Measurements from ENCODE around the gene PIAS4. TPM values are rescaled to one million over a fixed set of nuclear protein-coding genes. Genes with fewer than 3 reads are reported as not detected.

PIAS4 gene
- total and polyA plus RNA-seq, 10 of the 15 experiments (the other 5 are each of a cell fraction or from before 2014, with no cell fraction given): 0.13 to 25.1 (median 11.3) TPM

GRCh38 chr19:4055209-4055552 lies 47.6 kb downstream of the PIAS4 start:
- H2AFZ ChIP-seq (ENCODE audit: control insufficient read depth, low read depth, low read length): no peak overlapping the region
- FAIRE-seq (no peak), DNase-seq (ENCODE audit: low read depth, low spot score) (no peak), ATAC-seq (no peak)
- no peaks in the 10 kb centered on the region for H3K9me3 ChIP-seq (replicated peaks; ENCODE audit: control insufficient read depth, insufficient read depth, low read length)
- ChIA-PET CTCF (no interaction called here), SMC1A (ENCODE audit: uncharacterized antibody, unreplicated experiment) (no interaction called here), RAD21 (ENCODE audit: unreplicated experiment) (no interaction called here), POLR2A (no interaction called here)
- in situ Hi-C loops (cut with MboI): no loop called here
- H3K4me3 ChIP-seq: no peak overlapping the region
- H3K27me3 ChIP-seq (replicated peaks in 1 of 2; ENCODE audit: control insufficient read depth in 2 of 2, insufficient read depth in 2 of 2, low read length in 1 of 2): no peaks in the 10 kb centered on the region
- no peak overlapping the region for H3K27ac ChIP-seq (ENCODE audit: control insufficient read depth, insufficient read depth)
- peaks cover 13% of the 10 kb centered on the region; the same call in 1 of the 2 replicates for H4K20me1 ChIP-seq (ENCODE audit: control insufficient read depth, insufficient read depth)
- H3K4me2 ChIP-seq (ENCODE audit: control insufficient read depth, insufficient read depth): no peak overlapping the region
- WGBS (ENCODE audit: insufficient coverage, insufficient replicate concordance, low lambda C conversion rate, missing lambda C conversion rate): 98% methylated on average over 12 of the region's 20 CpGs
- peaks cover 27 to 44% of the 10 kb centered on the region in 2 experiments for H3K36me3 ChIP-seq (ENCODE audit: control insufficient read depth in 2 of 2, insufficient read depth in 2 of 2, low read length in 1 of 2)
- no peak overlapping the region for H3K9ac ChIP-seq (ENCODE audit: control insufficient read depth, insufficient read depth, low read length)
- H3K79me2 ChIP-seq (ENCODE audit: control insufficient read depth, insufficient read depth, low read length): peaks cover 72% of the 10 kb centered on the region
- H3K4me1 ChIP-seq (ENCODE audit: control insufficient read depth, insufficient read depth, low read length): peaks cover 10% of the 10 kb centered on the region
- intact Hi-C loops (cut with micrococcal nuclease; ENCODE audit: unreplicated experiment): no loop called here
- no TSS peak for BruUV-seq (replicated peaks)
- TF ChIP-seq TCF12 (IDR thresholded peaks at IDR 0.05; ENCODE audit: low read depth, low read length) (no peak), ATF2 (IDR thresholded peaks at IDR 0.05; ENCODE audit: low read length) (no peak), IRF3 (IDR thresholded peaks at IDR 0.05) (no peak), RFX5 (IDR thresholded peaks at IDR 0.05; ENCODE audit: low read depth, low read length) (no peak), POLR2AphosphoS5 (IDR thresholded peaks at IDR 0.05; ENCODE audit: low read length) (no peak), MYC (IDR thresholded peaks at IDR 0.05; ENCODE audit: insufficient read depth, insufficient read length, insufficient replicate concordance, low read length, severe bottlenecking) (no peak), SIX5 (IDR thresholded peaks at IDR 0.05; ENCODE audit: low read depth, low read length, severe bottlenecking) (no peak), SP1 (IDR thresholded peaks at IDR 0.05; ENCODE audit: low read depth, low read length) (no peak), BCLAF1 (IDR thresholded peaks at IDR 0.05) (no peak), CREB1 (IDR thresholded peaks at IDR 0.05; ENCODE audit: low read depth) (no peak), HSF1 (IDR thresholded peaks at IDR 0.05; ENCODE audit: low read depth, low read length) (no peak), NFYB (IDR thresholded peaks at IDR 0.05; ENCODE audit: insufficient read depth, low read depth, low read length) (no peak)
- TF ChIP-seq, protein P1, sequence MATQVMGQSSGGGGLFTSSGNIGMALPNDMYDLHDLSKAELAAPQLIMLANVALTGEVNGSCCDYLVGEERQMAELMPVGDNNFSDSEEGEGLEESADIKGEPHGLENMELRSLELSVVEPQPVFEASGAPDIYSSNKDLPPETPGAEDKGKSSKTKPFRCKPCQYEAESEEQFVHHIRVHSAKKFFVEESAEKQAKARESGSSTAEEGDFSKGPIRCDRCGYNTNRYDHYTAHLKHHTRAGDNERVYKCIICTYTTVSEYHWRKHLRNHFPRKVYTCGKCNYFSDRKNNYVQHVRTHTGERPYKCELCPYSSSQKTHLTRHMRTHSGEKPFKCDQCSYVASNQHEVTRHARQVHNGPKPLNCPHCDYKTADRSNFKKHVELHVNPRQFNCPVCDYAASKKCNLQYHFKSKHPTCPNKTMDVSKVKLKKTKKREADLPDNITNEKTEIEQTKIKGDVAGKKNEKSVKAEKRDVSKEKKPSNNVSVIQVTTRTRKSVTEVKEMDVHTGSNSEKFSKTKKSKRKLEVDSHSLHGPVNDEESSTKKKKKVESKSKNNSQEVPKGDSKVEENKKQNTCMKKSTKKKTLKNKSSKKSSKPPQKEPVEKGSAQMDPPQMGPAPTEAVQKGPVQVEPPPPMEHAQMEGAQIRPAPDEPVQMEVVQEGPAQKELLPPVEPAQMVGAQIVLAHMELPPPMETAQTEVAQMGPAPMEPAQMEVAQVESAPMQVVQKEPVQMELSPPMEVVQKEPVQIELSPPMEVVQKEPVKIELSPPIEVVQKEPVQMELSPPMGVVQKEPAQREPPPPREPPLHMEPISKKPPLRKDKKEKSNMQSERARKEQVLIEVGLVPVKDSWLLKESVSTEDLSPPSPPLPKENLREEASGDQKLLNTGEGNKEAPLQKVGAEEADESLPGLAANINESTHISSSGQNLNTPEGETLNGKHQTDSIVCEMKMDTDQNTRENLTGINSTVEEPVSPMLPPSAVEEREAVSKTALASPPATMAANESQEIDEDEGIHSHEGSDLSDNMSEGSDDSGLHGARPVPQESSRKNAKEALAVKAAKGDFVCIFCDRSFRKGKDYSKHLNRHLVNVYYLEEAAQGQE (IDR thresholded peaks at IDR 0.05; ENCODE audit: low read depth, low read length): no peak
